Stimulated activated CD4-positive, alpha-beta T cell treated with anti-CD3 and anti-CD28 coated beads, TNF-alpha, amount 100 ng/mL, for 24 hours (primary cell): ENCODE measurements around the gene FXR1.
"Not testable (repeated sequence)": the region's sequence is repeated elsewhere in the genome, so short reads cannot be mapped to it uniquely, and the experiment has no call there.

ENCODE experiments used
- DNase-seq, 3 experiments: peaks; one replicate each; pipeline ENCODE4 v3.0.0-alpha.2; 2020; ENCODE audit warnings: low read depth in 3 of 3

Gene FXR1

DNA sequence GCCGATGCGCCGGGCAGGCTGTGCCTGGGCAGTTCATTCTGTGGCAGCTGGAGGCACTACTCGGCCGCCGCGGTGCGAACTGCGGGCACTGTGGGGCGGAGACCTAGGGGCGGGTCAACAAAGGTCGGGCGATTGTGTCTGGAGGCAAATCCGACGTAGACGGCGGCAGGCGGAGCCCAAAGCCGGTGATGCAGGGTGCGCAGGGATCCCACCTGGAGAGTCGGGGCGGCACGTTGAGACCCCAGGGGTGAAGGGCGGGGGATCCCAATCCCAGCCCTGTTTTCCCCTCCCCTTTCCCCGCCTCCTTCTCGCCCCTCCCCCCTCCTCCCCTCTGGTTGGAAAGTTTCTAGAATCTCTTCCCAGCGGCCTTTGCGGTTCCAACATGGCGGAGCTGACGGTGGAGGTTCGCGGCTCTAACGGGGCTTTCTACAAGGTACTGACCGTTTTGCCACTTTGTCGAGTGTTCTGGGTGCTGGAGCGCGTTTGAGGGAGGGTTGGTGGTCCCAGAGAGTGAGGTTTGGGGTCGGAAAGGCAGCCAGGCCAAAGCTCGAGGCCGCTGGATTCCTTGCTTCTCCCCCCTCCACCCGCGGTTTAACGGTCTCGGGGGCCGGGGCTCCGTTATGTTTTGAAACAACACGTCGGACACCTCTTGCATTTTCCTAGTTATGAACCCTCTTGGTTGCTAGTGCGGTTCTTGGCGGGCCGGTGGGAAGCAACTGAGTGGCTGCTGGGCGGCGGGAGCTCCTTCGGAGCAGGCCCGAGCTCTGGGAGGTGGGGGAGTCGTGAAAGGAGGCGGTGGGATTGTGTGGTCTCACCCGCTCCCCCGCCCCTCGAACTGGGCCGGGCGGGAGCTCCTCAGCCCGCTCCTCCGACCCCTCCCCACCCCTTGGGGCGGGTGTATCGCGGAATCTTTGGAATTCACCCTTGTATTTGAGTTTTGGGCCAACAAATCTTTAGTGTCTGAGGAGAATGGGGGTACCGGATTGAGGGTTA is at the start of gene FXR1:
FXR1 (plus strand) TSS at position 367 of the 993 bp plus-strand sequence; CDS start at position 383, 16 bp downstream.
- peak; percentile 80 to 91 (median 82) for DNase-seq

DNA sequence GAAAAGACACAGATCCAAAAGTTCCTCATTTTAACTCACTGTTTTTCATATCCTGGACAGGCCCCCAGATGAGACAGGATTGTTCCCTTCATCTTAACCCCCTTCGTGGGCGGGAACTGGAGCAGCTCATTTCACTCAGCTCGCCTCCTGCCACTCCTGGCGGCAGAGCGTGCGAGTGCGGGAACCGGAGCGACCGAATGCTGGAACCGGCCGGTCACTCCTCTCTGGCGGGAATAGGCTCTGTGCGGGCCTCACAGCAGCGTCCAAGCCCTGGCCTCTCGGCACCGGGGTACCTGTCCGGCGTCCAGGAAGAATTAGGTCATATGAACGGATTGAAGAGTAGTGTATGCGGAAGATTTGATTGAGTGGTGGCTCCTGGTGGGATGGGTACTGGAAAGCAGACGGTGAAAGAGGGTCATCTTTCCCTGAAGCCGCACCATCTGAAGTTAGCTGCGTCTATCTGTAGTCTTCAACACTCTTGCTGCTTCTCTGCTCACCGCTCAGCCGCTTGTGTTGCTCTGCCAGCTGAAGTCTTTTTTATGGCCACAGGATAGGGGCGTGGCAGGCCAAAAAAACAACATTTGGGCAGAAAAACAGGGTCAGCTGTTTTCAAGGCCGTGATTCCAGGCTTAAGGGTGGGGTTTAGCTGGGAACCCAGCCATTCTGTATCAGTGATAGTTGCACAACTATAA is 42.3 kb upstream of the FXR1 start:
- no peak for DNase-seq

DNA sequence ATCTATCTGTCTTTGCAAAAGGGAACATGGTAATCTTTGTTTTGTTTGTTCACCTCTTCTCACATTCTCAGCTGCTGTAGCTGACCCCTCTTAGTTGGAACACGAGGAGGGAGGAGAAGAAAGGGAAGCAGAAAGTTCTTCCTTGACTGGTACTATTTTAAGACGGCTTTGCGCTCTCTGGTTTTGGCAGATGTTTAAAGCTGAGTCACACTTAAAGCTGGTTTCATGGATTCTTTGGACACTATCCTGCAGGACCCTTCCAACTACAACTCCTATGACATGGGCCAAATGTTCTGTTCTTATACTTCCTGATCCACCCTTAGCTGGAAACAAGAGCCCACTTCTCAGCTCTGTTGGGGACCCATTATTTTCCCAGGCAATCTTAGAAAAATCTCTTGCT is 40.6 kb upstream of the FXR1 start:
- no peak for DNase-seq

DNA sequence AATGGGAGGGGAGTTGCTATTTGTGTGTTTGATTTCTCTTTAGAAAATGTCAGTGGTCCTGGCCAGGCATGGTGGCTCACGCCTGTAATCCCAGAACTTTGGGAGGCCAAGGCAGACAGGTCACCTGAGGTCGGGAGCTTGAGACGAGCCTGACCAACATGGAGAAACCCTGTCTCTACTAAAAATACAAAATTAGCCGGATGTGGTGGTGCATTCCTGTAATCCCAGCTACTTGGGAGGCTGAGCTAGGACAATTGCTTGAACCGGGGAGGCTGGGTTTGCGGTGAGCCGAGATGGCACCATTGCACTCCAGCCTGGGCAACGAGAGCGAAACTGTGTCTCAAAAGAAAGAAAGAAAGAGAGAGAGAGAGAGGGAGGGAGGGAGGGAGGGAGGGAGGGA is 40.0 kb upstream of the FXR1 start:
- DNase-seq: not testable (repeated sequence)

DNA sequence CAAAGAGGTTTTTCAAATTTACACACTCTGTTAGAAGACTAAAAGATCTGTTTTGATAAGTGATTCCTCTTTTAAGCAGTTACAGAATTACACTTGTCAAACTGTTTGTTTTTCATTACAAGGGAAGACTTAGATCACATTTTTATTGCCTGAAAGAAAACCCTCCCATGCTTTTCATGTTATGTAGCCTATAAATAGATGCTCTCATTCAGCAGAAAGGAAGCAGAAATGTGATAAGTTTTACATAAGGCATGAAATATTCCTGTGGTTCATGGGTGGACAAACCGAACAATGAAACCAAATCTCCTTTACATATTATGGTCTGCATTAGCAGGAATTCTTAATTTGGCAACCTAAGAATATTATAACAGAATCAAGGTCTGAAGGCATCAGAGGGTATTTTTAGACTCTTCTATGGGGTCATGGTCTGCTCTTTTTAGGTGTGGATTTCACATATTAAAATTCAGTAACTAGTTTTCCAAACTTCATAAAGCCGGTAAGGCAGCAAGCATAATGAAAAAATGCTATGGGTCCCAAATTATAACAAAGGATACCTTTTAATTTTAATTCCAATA is 37.3 kb upstream of the FXR1 start:
- no peak for DNase-seq

DNA sequence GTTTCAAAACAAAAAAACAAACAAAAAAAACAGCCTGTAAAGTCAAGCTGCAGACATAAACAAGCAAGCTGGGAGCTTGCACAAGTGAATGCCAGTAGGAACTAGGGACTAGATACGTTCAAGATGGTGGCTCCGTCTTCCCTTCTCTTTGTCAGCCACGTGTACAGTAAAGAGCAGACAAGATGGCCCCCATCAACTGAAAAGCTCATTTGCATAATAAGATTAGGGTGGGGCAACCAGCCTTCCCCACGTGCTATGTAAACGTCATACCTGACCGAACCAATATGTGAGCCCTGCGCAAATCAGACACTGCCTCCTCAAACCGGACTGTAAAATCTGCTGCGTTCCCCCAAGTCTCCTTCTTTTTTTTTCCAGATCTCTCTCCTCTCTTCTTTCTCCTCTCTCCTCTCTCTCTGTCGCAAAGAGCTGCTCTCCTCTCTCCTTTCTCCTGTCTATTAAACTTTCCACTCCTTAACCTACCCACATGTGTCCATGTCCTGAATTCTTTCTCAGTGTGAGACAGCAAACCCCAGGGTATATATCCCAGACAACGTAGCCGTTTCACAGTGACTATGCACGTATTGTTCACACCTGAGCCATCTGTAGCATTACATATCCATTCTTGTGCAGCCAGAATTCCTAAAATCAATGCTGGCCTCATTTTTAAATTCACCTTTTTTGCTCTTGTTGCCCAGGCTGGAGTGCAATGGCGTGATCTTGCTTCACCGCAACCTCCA is 31.2 kb upstream of the FXR1 start:
- no peak for DNase-seq

DNA sequence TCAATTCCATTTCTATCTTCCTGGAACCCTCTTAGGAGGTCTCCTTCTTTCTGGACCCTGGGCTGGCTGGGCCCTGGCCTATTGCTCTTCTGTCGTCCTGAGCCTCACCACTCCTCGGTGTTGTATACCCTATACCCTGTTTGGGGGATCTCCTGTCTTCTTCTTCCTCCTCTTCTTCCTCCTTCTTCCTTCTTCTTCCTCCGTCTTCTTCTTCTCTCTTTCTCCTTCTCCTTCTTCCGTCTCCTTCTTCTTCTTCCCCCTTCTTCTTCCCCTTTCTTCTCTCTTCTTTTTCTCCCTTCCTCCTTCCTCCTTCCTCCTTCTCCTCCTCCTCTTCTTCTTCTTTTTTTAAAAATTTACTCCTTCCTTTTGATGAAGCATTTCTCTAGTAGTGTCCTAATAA is 30.4 kb upstream of the FXR1 start:
- no peak for DNase-seq

DNA sequence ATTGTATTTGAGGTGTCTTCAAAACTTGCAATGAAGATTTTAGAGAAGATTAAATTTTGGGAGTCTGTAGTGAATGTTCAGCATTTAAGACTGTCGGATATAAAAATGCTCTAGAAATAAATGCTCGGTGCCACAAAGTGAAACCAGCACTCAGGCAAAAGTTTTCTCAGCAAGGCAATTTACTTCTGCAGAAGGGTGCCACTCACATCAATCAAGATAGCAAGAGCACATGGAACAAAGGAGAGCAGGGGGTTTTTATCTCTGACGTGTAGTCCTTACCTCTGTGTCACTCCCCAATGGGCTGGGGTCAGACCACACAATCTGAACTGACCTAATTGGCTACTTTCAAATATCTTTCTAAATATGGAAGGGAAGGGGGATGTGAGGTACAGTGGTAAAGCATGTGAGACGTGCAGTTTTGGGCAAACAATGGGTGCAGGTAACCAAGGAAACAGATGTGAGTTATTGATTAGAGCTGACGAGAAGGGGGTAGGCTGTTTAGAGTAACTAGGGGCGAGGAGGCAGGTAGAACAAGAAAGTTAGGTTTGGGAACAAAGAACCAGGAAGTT is 23.4 kb upstream of the FXR1 start:
- DNase-seq: no peak

DNA sequence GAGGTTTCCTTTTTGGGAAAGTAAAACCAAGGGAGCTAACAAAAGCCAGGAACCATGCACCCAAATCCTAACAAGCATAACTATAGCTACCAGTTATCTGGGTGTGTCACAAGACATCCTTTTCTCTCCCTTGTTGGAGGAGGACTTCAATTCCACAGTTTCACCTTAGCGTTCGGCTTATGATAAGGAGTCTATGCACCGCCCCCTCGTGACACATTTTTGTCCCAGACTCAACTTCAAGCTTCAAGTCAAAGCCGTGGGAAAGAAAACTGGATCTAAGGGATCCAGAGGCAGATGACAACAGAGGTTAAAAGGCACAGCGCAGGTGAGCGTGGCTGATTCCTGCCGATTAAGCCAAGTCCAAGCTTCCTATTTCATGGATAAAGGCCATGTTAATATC is 13.9 kb upstream of the FXR1 start:
- no peak for DNase-seq

DNA sequence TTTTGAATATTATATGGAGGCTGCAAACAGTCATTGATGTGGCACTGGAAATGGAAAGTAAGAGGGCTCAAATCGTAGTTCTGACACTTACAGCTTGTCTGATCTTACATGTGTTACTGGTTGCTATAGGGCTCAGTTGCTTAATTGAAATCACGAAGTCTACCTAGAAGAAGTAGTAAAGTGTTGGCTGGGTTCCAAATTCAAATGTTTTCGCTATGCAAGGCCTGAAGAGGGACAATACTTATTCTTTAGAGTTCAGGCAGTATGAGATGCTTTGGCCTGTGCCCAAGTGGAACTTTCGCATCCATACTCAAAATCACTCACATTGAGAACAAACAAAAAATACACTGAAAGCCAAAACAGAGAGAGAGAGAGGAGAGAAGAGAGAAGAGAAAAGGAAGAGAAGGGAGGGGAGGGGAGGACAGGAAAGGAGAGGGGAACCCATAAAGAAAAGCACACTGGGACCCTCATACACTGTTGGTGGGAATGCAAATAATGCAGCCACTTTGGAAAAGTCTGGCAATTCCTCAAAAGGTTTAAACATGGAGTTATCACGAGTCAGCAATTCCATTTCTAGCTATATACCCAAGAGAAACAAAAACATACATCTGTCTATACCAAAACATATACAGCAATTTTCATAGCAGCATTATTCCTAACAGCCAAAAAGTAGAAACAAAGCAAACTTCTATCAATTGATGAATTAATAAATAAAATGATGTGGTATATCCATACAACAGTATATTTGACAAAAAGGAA is 2.9 kb upstream of the FXR1 start:
- DNase-seq: no peak

DNA sequence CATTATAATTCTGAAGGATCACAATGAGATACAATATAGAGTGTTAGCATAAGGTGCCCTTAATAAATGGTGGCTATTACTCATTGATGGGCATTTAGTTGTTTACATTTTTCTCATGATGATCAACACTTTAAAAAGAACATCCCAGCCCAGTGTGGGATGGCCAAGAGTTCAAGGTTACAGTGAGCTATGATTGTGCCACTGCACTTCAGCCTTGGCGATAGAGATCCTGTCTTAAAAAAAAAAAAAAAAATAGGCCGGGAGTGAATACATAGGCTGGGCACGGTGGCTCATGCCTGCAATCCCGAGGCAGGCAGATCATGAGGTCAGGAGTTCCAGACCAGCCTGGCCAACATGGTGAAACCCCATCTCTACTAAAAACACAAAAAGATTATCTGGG is 1.6 kb upstream of the FXR1 start:
- no peak for DNase-seq

DNA sequence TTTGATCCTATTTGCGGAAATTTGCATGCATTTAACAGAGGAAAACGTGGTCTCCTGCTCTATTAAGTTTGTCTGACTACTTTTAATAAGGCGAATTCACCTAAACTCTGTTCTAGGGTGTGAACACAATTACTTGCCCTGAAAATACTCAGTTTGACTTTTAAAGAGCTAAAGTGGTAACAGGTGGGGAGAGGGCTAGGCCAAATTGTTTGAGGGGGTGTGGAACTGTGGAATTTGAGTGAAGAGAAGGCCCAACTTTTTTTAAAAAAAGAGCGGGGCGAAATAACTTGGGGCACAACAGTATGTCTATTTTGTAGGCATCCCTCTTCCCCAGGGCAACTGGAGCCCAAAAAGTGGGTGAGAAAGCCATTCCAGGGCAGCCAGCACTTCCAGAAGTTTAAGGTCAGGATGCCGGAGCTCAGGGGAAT is 580 bp upstream of the FXR1 start:
- DNase-seq: no peak

DNA sequence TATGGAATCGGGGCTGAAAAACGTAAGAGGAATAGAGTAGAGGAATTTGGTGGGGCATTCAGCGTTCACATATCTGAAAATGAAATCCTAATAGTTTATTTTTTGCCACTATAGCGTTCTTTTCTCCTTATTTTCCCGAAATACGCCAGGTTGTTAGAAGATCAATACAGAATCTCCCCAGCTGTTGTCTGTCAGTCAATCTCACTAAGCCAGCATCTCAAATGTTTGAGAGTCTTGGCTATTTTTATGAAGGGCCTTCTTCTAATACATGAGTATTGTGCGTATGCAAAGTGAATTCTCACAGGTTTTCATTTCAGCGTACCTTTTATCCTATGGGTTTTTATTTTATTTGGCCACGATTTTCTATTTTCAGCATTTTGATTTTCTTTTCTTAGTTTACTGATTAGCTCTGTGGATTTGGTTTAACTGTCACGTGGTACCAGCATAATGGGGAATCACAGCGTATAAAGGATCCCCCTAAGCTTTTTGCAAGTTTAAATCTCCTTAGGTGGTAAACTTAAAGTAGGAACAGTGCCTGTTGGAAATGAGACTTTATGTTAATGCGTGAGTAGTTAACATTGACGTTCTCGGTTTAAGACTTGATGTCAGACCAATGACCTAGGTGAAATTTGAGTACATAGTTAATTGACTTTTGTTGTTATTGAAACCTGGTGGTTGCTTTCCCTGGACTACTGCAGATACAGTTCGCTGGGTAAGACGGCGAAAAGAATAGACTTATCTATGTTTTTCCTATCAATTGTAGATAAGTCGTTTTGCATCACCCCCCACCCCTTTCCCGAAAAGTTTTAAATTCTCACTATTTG is 1.3 kb downstream of the FXR1 start:
- no peak for DNase-seq

DNA sequence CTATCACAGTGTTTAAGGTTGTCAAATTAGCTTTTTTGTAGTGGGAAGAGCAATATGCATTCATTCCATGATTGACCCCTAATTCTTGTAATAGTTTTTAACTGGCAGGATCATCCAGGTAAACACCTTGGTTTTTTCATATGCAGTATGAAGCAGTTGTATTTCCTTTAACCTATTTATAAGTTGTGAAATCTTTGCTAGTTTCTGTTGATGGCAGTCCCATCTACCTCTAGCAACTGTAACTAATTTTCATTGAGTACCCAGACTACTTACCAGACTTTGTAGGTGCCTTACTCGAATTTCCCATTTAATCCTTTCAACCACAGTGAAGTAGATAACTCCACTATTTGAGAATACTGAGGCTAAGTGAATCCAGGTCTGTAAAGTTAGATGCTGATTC is 6.1 kb downstream of the FXR1 start:
- DNase-seq: no peak

DNA sequence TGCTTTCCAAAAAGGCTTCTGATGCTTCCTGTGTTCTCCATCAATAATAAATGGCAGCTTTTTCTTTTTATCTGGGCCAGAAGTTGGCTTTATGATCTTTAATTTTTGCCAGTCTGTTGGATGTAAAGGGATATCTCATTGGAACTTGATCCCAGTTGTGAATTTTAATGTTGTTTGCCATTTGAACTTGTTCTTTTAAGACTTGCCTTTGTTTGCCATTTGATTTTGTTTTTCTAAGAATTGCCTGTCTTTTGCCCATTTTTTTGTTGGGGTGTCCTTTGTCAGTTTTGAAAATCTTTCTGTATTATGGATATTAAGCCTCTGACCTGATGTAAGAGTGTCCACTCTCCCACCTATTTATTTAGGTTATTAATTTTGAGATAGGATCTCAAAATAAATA is 9.8 kb downstream of the FXR1 start:
- DNase-seq: no peak

DNA sequence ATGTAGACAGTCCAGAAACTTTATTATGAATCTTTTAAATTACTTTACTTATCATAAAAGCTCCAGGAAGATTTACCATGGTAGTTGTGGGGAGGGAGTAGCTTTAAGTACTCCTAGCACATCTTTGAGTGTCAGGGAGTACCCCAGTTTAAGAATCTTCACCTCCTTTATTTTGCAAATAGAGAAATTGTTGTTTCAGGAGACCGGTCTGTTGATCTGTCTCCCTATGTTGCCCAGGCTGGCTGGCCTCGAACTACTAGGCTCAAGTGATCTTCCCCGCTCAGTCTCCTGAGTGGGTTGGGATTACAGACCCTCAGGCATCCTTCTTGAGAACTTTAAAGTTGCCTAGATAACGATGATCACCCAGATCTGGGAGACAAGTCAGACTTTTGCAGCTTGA is 11.1 kb downstream of the FXR1 start:
- DNase-seq: no peak

DNA sequence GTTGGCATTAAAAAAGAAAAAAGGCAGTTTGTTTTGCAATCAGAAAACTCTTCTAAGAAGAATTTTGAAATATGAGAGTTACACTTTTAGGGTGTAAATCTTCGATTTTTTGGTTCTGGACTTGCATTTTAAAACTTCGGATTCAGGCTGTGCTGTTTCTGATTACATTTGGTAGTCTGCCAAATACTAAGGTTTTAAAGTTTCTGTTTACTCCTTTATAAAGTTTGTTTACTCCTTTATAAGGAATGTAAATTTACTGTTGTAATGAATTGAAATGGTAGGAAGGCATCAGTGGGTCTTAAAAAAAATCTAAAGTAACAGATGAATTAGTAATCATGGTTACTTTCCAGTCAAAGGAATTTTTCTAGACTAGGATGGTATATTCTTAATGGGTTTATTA is 14.1 kb downstream of the FXR1 start:
- DNase-seq: no peak

DNA sequence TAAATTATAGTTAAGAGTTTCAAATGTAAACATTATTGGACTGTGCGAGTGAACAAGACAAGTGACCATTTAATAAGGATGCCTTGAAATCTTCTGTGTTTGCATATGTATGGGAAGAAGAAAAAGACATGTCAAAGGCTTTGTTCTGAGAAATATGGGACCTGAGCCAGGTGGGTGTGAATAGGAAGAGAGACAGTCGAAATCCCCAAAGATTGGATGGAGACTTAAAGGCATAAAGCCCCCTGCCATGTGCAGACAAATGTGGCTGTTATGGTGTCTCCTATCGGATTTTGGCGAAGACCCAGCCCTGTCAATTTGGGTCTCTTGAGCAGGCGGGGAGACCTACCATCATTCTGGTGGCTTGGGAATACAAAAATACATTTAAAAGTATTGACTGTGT is 16.9 kb downstream of the FXR1 start:
- DNase-seq: no peak

DNA sequence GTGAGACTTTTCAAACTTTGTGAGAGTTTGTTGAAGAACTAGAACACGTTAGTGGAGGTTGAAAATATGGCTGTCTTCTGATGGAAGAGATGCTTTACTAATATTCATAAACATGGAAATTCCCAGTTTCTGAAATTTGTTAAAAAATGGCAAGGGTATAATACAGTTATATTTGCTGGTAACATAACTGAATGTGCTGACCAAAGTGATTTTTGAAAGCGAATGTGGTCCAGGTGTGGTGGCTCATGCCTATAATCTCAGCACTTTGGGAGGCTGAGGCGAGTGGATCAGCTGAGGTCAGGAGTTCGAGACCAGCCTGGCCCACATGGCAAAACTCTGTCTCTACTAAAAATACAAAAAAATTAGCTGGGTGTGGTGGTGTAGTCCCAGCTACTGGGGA is 18.1 kb downstream of the FXR1 start:
- DNase-seq: no peak

DNA sequence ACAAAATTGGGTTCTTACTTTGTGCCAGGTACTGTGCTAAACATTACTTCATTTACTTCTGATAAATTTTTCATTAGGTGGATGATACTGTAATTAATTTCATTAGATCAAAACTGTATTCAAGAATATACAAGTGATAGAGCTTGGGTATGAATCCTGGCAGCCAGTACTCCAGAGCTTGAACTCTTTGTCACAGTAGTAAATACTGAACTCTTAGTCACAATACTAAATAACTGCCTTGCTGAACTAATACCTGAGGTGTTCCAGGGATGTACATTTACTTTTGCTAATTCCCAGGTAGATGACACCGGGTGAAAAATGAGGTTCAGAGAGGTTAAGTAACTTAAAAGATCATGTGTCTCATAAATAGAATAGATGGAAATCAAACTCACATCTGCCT is 20.3 kb downstream of the FXR1 start:
- no peak for DNase-seq
